Measurements from ENCODE around the gene AADACL4. TPM values are rescaled to one million over a fixed set of nuclear protein-coding genes. Genes with fewer than 3 reads are reported as not detected.

AADACL4 gene
- total and polyA plus RNA-seq, 2 experiments from 2014 or later, result 0.20 TPM; not detected in 1

DNA sequence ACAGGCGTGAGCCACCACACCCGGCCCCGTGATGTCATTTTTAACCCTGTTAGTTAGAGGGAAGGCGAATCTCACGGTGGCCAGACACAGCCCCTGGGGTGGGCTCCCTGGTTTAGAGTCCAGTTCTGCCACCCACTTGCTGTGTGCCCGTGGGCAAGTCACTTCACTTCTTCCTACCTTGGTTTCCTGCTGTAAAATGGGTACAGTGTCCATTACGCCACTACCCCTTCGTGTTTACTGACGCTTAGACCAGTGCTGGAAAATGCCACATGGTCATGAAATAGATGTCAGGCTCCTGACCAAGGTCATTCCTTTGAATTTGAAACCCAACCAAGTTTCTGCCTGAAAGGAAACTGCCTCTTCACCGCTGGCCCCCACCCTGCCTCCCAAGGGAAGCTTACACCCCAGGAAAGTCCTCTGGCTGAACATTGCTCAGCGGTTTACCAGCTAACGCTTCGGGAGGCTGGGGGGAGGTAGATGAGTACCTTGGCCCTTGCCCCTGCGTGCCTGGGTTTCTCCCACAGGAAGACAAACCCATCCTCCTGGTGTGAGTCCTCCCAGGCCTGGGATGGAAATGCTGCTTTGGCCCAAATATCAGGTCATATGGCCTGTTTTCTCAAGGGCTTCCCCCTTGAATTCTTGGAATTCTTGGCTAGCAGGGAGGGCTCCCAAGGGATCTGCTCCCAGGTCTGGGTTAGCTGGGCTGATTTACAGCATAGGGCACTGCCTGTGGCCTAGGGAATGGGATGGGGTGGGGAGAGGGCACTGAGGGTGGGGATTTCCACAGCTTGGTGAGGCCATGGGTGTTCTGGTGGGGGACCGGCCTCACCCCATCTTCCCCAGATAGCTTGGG, 7.6 kb upstream of the AADACL4 start:
- no peaks in the 10 kb centered on the region for H3K79me2 ChIP-seq
- H3K36me3 ChIP-seq (replicated peaks; ENCODE audit: insufficient read depth, low read depth), result no peaks in the 10 kb centered on the region

DNA sequence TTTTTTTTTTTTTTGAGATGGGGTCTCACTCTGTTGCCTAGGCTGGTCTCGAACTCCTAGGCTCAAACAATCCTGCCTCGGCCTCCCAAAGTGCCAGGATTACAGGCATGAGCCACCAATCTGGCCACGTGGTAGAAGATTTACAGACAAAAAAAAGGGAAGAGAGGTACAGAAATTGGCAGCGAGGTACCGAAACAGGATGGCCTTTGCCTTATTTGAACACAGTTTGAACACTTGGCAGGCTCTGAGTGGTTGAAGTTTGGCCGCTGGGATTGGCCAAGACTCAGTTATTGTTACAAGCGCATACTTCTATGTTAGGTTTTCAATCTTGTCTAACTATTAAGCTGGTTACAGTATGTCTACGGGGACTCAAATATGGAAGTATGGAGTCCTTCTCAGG, 6.2 kb upstream of the AADACL4 start:
- Histone ChIP-seq H2AFZ (no peak overlapping the region), H3K9me3 (ENCODE audit: low read depth) (no peaks in the 10 kb centered on the region), H3K27me3 (no peaks in the 10 kb centered on the region), H3K27ac (no peak overlapping the region), H3K79me2 (no peaks in the 10 kb centered on the region), H3K4me2 (no peak overlapping the region), H3K36me3 (replicated peaks; ENCODE audit: insufficient read depth, low read depth) (no peaks in the 10 kb centered on the region), H3K4me3 (no peak overlapping the region), H4K20me1 (ENCODE audit: insufficient read depth, poor library complexity, severe bottlenecking) (no peaks in the 10 kb centered on the region), H3K9me2 (replicated peaks; ENCODE audit: insufficient read depth) (no peaks in the 10 kb centered on the region), H3K4me1 (ENCODE audit: insufficient read depth) (no peaks in the 10 kb centered on the region)
- DNase-seq (ENCODE audit: low spot score), result no peak
- 96% methylated on average over 8 of the region's 8 CpGs for WGBS (ENCODE audit: low lambda C conversion rate, missing lambda C conversion rate)
- TF ChIP-seq, protein P1, sequence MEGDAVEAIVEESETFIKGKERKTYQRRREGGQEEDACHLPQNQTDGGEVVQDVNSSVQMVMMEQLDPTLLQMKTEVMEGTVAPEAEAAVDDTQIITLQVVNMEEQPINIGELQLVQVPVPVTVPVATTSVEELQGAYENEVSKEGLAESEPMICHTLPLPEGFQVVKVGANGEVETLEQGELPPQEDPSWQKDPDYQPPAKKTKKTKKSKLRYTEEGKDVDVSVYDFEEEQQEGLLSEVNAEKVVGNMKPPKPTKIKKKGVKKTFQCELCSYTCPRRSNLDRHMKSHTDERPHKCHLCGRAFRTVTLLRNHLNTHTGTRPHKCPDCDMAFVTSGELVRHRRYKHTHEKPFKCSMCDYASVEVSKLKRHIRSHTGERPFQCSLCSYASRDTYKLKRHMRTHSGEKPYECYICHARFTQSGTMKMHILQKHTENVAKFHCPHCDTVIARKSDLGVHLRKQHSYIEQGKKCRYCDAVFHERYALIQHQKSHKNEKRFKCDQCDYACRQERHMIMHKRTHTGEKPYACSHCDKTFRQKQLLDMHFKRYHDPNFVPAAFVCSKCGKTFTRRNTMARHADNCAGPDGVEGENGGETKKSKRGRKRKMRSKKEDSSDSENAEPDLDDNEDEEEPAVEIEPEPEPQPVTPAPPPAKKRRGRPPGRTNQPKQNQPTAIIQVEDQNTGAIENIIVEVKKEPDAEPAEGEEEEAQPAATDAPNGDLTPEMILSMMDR (IDR thresholded peaks at IDR 0.05; ENCODE audit: poor library complexity), result no peak
- TF ChIP-seq EZH2 (IDR thresholded peaks at IDR 0.05; ENCODE audit: borderline replicate concordance) (no peak), EZH2phosphoT487 (IDR thresholded peaks at IDR 0.05; ENCODE audit: low read depth, severe bottlenecking, unreplicated experiment) (no peak)

More for the DNA sequence above, 7.6 kb upstream of the AADACL4 start:
- Histone ChIP-seq H3K27me3 (no peaks in the 10 kb centered on the region), H4K20me1 (ENCODE audit: insufficient read depth, poor library complexity, severe bottlenecking) (no peaks in the 10 kb centered on the region), H3K9me3 (ENCODE audit: low read depth) (no peaks in the 10 kb centered on the region), H3K27ac (no peak overlapping the region), H2AFZ (no peak overlapping the region), H3K4me1 (ENCODE audit: insufficient read depth) (no peaks in the 10 kb centered on the region), H3K4me2 (no peak overlapping the region), H3K4me3 (no peak overlapping the region), H3K9me2 (replicated peaks; ENCODE audit: insufficient read depth) (no peaks in the 10 kb centered on the region)
- no peak for DNase-seq (ENCODE audit: low spot score)
- TF ChIP-seq EZH2 (IDR thresholded peaks at IDR 0.05; ENCODE audit: borderline replicate concordance) (no peak), EZH2phosphoT487 (IDR thresholded peaks at IDR 0.05; ENCODE audit: low read depth, severe bottlenecking, unreplicated experiment) (no peak)
- TF ChIP-seq, protein P1 (IDR thresholded peaks at IDR 0.05; ENCODE audit: poor library complexity), result no peak
- WGBS (ENCODE audit: low lambda C conversion rate, missing lambda C conversion rate), result 85% methylated on average over 15 of the region's 15 CpGs

DNA sequence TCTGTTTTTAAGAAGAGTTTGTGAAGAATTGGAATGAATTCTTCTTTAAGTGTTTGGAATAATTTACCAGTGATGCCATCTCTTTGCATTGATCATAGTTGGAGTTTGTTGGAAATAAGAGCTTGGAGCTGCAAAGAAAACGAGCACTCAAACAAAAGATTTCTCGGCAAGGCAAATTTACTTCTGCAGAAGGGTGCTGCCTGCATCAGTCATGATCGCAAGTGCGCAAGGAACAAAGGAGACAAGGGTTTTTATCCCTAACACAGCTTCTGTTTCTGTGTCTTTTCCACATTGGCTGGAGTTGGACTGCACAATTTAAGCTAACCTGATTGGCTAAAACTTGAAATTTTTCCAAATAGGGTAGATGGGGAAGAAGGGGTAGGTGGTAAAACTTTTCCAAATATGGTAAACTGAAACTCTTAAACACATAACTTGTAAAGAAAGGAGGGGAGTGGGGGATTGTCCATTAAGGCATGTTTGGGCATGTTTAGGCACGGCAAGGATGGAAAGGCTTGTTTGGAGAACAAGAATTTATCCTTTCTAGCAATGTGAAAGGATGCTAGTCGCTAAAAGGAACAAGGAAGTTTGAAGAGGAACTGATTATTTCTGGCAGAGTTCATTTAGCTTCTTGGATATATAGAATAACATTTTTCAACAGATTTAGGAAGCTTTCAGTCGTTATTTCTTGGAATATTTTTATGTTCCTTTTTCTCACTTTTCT, 3.5 kb upstream of the AADACL4 start:
- Histone ChIP-seq H4K20me1 (ENCODE audit: insufficient read depth, poor library complexity, severe bottlenecking) (no peaks in the 10 kb centered on the region), H3K4me2 (no peak overlapping the region), H3K36me3 (replicated peaks; ENCODE audit: insufficient read depth, low read depth) (no peaks in the 10 kb centered on the region), H3K27ac (no peak overlapping the region), H3K4me1 (ENCODE audit: insufficient read depth) (no peaks in the 10 kb centered on the region), H2AFZ (no peak overlapping the region), H3K9me2 (replicated peaks; ENCODE audit: insufficient read depth) (no peaks in the 10 kb centered on the region), H3K79me2 (no peaks in the 10 kb centered on the region), H3K4me3 (no peak overlapping the region), H3K9me3 (ENCODE audit: low read depth) (no peaks in the 10 kb centered on the region), H3K27me3 (no peaks in the 10 kb centered on the region)
- 95% methylated on average over 7 of the region's 7 CpGs for WGBS (ENCODE audit: low lambda C conversion rate, missing lambda C conversion rate)
- no peak for DNase-seq (ENCODE audit: low spot score)
- TF ChIP-seq, protein P1 (IDR thresholded peaks at IDR 0.05; ENCODE audit: poor library complexity), result no peak
- no peak for TF ChIP-seq EZH2phosphoT487 (IDR thresholded peaks at IDR 0.05; ENCODE audit: low read depth, severe bottlenecking, unreplicated experiment)
- no peak for TF ChIP-seq EZH2 (IDR thresholded peaks at IDR 0.05; ENCODE audit: borderline replicate concordance)

Measured in hepatocyte (in vitro differentiated cells).